Mesendoderm (in vitro differentiated cells): Measurements from ENCODE around the gene ZNF708. TPM values are rescaled to one million over a fixed set of nuclear protein-coding genes. Genes with fewer than 3 reads are reported as not detected.
A peak's percentile ranks its signal among the peaks of the same experiment; 100 is the strongest.
"Not testable (repeated sequence)": the region's sequence is repeated elsewhere in the genome, so short reads cannot be mapped to it uniquely, and the experiment has no call there.

Experiments used
- DNase-seq: peaks from one replicate; pipeline ENCODE4 v3.0.0; 2013
- H2AK5ac ChIP-seq: 2 replicates; pipeline ENCODE4 v1.6.1; 2013; ENCODE audit warnings: low read length, inconsistent platforms
- H2BK120ac ChIP-seq: 2 replicates; pipeline ENCODE4 v1.6.1; 2013; ENCODE audit warnings: low read depth, mild to moderate bottlenecking, low read length, moderate library complexity, mixed read lengths
- H2BK15ac ChIP-seq: replicated peaks from 2 replicates; pipeline ENCODE4 v1.6.1; 2013; ENCODE audit warnings: low read depth, mild to moderate bottlenecking, moderate library complexity
- H2BK5ac ChIP-seq: 2 replicates; pipeline ENCODE4 v1.6.1; 2013; ENCODE audit warnings: low read length, inconsistent platforms
- H3K18ac ChIP-seq: 2 replicates; pipeline ENCODE4 v1.6.1; 2013; ENCODE audit warnings: mild to moderate bottlenecking, low read length, mixed read lengths
- H3K23ac ChIP-seq: one replicate; pipeline ENCODE4 v1.6.1; 2013; ENCODE audit warnings: low read length
- H3K27ac ChIP-seq: 2 replicates; pipeline ENCODE4 v1.5.1; 2013; ENCODE audit warnings: low read depth, mild to moderate bottlenecking, inconsistent platforms, low read length, moderate library complexity
- H3K27me3 ChIP-seq: 2 replicates; pipeline ENCODE4 v1.6.1; 2013; ENCODE audit warnings: low read length, control low read depth, mild to moderate bottlenecking, inconsistent platforms; ENCODE audit not compliant: insufficient read depth, poor library complexity
- H3K36me3 ChIP-seq: 2 replicates; pipeline ENCODE4 v1.6.1; 2013; ENCODE audit warnings: low read length, inconsistent platforms; ENCODE audit not compliant: control insufficient read depth, insufficient read depth
- H3K4ac ChIP-seq: one replicate; pipeline ENCODE4 v1.6.1; 2013; ENCODE audit warnings: low read depth, mild to moderate bottlenecking, low read length, moderate library complexity
- H3K4me1 ChIP-seq: 2 replicates; pipeline ENCODE4 v1.6.1; 2013; ENCODE audit warnings: low read depth, low read length, inconsistent platforms; ENCODE audit not compliant: control insufficient read depth
- H3K4me2 ChIP-seq: 2 replicates; pipeline ENCODE4 v1.6.1; 2013; ENCODE audit warnings: low read length
- H3K4me3 ChIP-seq: 2 replicates; pipeline ENCODE4 v1.5.1; 2013; ENCODE audit warnings: mild to moderate bottlenecking, low read length
- H3K56ac ChIP-seq: one replicate; pipeline ENCODE4 v1.6.1; 2013; ENCODE audit warnings: low read length
- H3K79me1 ChIP-seq: 2 replicates; pipeline ENCODE4 v1.6.1; 2013; ENCODE audit warnings: low read length, inconsistent platforms
- H3K79me2 ChIP-seq: 2 replicates; pipeline ENCODE4 v1.6.1; 2013; ENCODE audit warnings: mild to moderate bottlenecking, low read length; ENCODE audit not compliant: control insufficient read depth, insufficient read depth
- H3K9ac ChIP-seq: 2 replicates; pipeline ENCODE4 v1.6.1; 2013; ENCODE audit warnings: low read length, inconsistent platforms
- H4K5ac ChIP-seq: one replicate; pipeline ENCODE4 v1.6.1; 2013; ENCODE audit warnings: low read length
- H4K8ac ChIP-seq: one replicate; pipeline ENCODE4 v1.6.1; 2013; ENCODE audit warnings: low read depth, mild to moderate bottlenecking, control low read depth, low read length, moderate library complexity
- WGBS: extraction: QIAGEN DNeasy Blood & Tissue Kit; methylation state at CpG from one replicate; pipeline ENCODE4 v1.1.7; 2013; ENCODE audit warnings: low lambda C conversion rate, missing lambda C conversion rate; ENCODE audit not compliant: insufficient coverage; ENCODE audit errors: extremely low coverage; 5-methylcytosine and 5-hydroxymethylcytosine counted together
- polyA plus RNA-seq, 2 experiments: library from polyadenylated mRNA; stranded (reverse); fragments of 200-250 nt; gene quantifications; one replicate each; pipeline ENCODE4 v1.2.3, GENCODE V29; 2013

ZNF708 gene
- 20.9 TPM for polyA plus RNA-seq (2013, experiment 1 of 2)
- 20.8 TPM for polyA plus RNA-seq (2013, experiment 2 of 2)

- peak; percentile 98 for DNase-seq
- Histone ChIP-seq H4K8ac (peak within 1 kb of the TSS; percentile 39), H3K4ac (peak within 1 kb of the TSS; percentile 72), H3K79me1 (peaks cover 3% of the 10 kb centered on the region), H3K4me1 (no peaks in the 10 kb centered on the region), H2BK5ac (peak within 1 kb of the TSS; percentile 51), H4K5ac (peak within 1 kb of the TSS; percentile 95), H2BK15ac (no peak within 1 kb of the TSS), H2AK5ac (no peak within 1 kb of the TSS), H3K79me2 (peaks cover 21% of the 10 kb centered on the region), H3K36me3 (peaks cover 2% of the 10 kb centered on the region), H3K18ac (peak within 1 kb of the TSS; percentile 98), H3K27me3 (no peaks in the 10 kb centered on the region), H3K4me3 (peak within 1 kb of the TSS; percentile 86), H3K27ac (peak within 1 kb of the TSS; percentile 91), H3K56ac (peak within 1 kb of the TSS; percentile 99), H3K23ac (no peak within 1 kb of the TSS), H2BK120ac (peak within 1 kb of the TSS; percentile 65), H3K4me2 (peak within 1 kb of the TSS; percentile 81), H3K9ac (peak within 1 kb of the TSS; percentile 98)
- no CpG with 5 or more reads among the region's 32 CpGs for WGBS
Measured at GRCh38 chr19:21328885-21329605, at the start of gene ZNF708. Gene ZNF708 (minus strand): TSS chr19:21329410. CDS start chr19:21329212, 198 bp downstream.

GRCh38 chr19:21362291-21362690 is 33.1 kb upstream of the ZNF708 start:
- Histone ChIP-seq H2BK15ac (no peak overlapping the region), H3K79me2 (peaks cover 42% of the 10 kb centered on the region), H3K4me3 (no peak overlapping the region), H3K27ac (no peak overlapping the region), H3K9ac (no peak overlapping the region), H2BK120ac (no peak overlapping the region), H3K23ac (no peak overlapping the region), H3K79me1 (peaks cover 11% of the 10 kb centered on the region), H3K18ac (no peak overlapping the region), H3K56ac (no peak overlapping the region), H4K8ac (no peak overlapping the region), H3K4me1 (no peaks in the 10 kb centered on the region), H2BK5ac (no peak overlapping the region), H2AK5ac (no peak overlapping the region), H3K4ac (no peak overlapping the region), H4K5ac (no peak overlapping the region), H3K36me3 (peaks cover 4% of the 10 kb centered on the region), H3K4me2 (no peak overlapping the region), H3K27me3 (no peaks in the 10 kb centered on the region)
- no peak for DNase-seq
- WGBS = no CpG with 5 or more reads among the region's 3 CpGs

GRCh38 chr19:21358768-21359451 is 29.7 kb upstream of the ZNF708 start, which contains the start of gene ZNF738:
Gene ZNF738 (plus strand): TSS chr19:21359000. CDS start chr19:21359141, 141 bp downstream.
- H2AK5ac ChIP-seq = no peak within 1 kb of the TSS
- H2BK120ac ChIP-seq = no peak within 1 kb of the TSS
- no peak within 1 kb of the TSS for H2BK5ac ChIP-seq
- H3K4me1 ChIP-seq = no peaks in the 10 kb centered on the region
- H3K27ac ChIP-seq = peak within 1 kb of the TSS; percentile 93
- peak; percentile 99 for DNase-seq
- H3K36me3 ChIP-seq = peaks cover 2% of the 10 kb centered on the region
- peak within 1 kb of the TSS; percentile 97 for H3K4me3 ChIP-seq
- peak within 1 kb of the TSS; percentile 73 for H3K4ac ChIP-seq
- no peak within 1 kb of the TSS for H4K5ac ChIP-seq
- peak within 1 kb of the TSS; percentile 57 for H3K18ac ChIP-seq
- H3K27me3 ChIP-seq = no peaks in the 10 kb centered on the region
- no CpG with 5 or more reads among the region's 36 CpGs for WGBS
- H3K23ac ChIP-seq = peak within 1 kb of the TSS; percentile 66
- peak within 1 kb of the TSS; percentile 96 for H3K56ac ChIP-seq
- no peak within 1 kb of the TSS for H2BK15ac ChIP-seq
- peak within 1 kb of the TSS; percentile 83 for H4K8ac ChIP-seq
- peak within 1 kb of the TSS; percentile 98 for H3K9ac ChIP-seq
- peaks cover 27% of the 10 kb centered on the region for H3K79me2 ChIP-seq
- peaks cover 3% of the 10 kb centered on the region for H3K79me1 ChIP-seq
- H3K4me2 ChIP-seq = peak within 1 kb of the TSS; percentile 15

GRCh38 chr19:21352830-21353229 is 23.6 kb upstream of the ZNF708 start:
- no peak overlapping the region for H4K8ac ChIP-seq
- H3K79me1 ChIP-seq = no peaks in the 10 kb centered on the region
- no peaks in the 10 kb centered on the region for H3K79me2 ChIP-seq
- H4K5ac ChIP-seq = no peak overlapping the region
- DNase-seq = no peak
- no peak overlapping the region for H2AK5ac ChIP-seq
- no peak overlapping the region for H3K4me2 ChIP-seq
- no peak overlapping the region for H3K56ac ChIP-seq
- no CpG with 5 or more reads among the region's 2 CpGs for WGBS
- H3K4me1 ChIP-seq = no peaks in the 10 kb centered on the region
- H3K27ac ChIP-seq = no peak overlapping the region
- no peaks in the 10 kb centered on the region for H3K27me3 ChIP-seq
- no peaks in the 10 kb centered on the region for H3K36me3 ChIP-seq
- no peak overlapping the region for H2BK5ac ChIP-seq
- no peak overlapping the region for H3K9ac ChIP-seq
- no peak overlapping the region for H3K4me3 ChIP-seq
- H3K23ac ChIP-seq = no peak overlapping the region
- H3K18ac ChIP-seq = no peak overlapping the region
- no peak overlapping the region for H3K4ac ChIP-seq
- no peak overlapping the region for H2BK15ac ChIP-seq
- H2BK120ac ChIP-seq = no peak overlapping the region

GRCh38 chr19:21344841-21345240 is 15.6 kb upstream of the ZNF708 start:
- H3K18ac ChIP-seq, H3K79me1 ChIP-seq, H4K5ac ChIP-seq, H3K4me1 ChIP-seq, H2BK120ac ChIP-seq, DNase-seq, H3K27ac ChIP-seq, H3K4me2 ChIP-seq, H3K56ac ChIP-seq, H3K27me3 ChIP-seq, H3K23ac ChIP-seq, H3K36me3 ChIP-seq, H2BK5ac ChIP-seq, H2AK5ac ChIP-seq, H4K8ac ChIP-seq, H3K79me2 ChIP-seq, H2BK15ac ChIP-seq, H3K9ac ChIP-seq, H3K4ac ChIP-seq, H3K4me3 ChIP-seq: not testable (repeated sequence)
- no CpG with 5 or more reads among the region's 2 CpGs for WGBS
